ENCODE results near the gene DUSP28.

- TF ChIP-seq POLR2A (IDR thresholded peaks at IDR 0.05; ENCODE audit: low read length) (no peak), GATA1 (IDR thresholded peaks at IDR 0.05; ENCODE audit: low read depth, low read length) (no peak)
Measured at GRCh38 chr2:240602266-240603050, 42.3 kb downstream of the DUSP28 start.

Measured in erythroblast (primary cell).